ENCODE results near the gene TSHR.

DNA sequence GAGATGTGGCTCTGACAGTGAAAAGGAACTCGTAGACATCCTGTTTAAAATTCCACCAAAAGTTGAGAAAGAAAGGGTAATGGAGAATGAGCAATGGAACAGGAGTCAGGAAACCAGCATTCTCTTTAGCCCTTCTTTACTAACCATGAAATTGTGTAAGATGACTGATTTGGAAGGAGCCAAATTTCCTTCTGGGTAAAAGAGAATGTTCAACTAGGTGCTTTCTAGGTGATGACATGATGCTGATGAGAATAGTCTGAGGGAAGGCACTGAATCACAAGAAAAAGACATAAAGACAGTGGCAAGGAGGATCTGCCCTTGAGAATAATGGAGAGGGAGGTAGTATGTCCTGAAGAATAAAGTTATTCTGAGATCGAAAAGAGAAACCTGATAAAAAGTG lies 2.2 kb downstream of the TSHR start:
- no peak for TF ChIP-seq POLR2A (IDR thresholded peaks at IDR 0.05; ENCODE audit: low read length)
- TF ChIP-seq GATA1 (IDR thresholded peaks at IDR 0.05; ENCODE audit: low read depth, low read length), result no peak
